GM23338 (cell line): ENCODE measurements around the gene VWA5A. TPM values are rescaled to one million over a fixed set of nuclear protein-coding genes. Genes with fewer than 3 reads are reported as not detected.

Source experiments
- ATAC-seq: fragments of 200-7000 bp; cut with Tn5 transposase; 3 replicates; pipeline ENCODE4 v1.9.1; 2020
- DNase-seq: peaks from one replicate; pipeline ENCODE4 v3.0.0-alpha.2; 2015; ENCODE audit warnings: low spot score
- H2AFZ ChIP-seq: fragments of 200-600 bp; sonication (generic); 2 replicates; pipeline ENCODE4 v1.8.0; 2016; ENCODE audit warnings: antibody characterized with exemption, mild to moderate bottlenecking, moderate library complexity
- H3F3A ChIP-seq: fragments of 200-600 bp; sonication (generic); replicated peaks from 2 replicates; pipeline ENCODE4 v1.8.0; 2017; ENCODE audit warnings: antibody characterized with exemption, mixed run types, low read depth
- H3K27ac ChIP-seq: fragments of 200-600 bp; sonication (generic); 2 replicates; pipeline ENCODE4 v1.6.1; 2016; ENCODE audit warnings: low read depth
- H3K27me3 ChIP-seq: fragments of 200-600 bp; sonication (generic); 2 replicates; pipeline ENCODE4 v1.8.0; 2016; ENCODE audit warnings: mild to moderate bottlenecking, mixed run types, moderate library complexity; ENCODE audit not compliant: insufficient read depth
- H3K36me3 ChIP-seq: fragments of 200-600 bp; sonication (generic); 2 replicates; pipeline ENCODE4 v1.8.0; 2016; ENCODE audit warnings: mild to moderate bottlenecking; ENCODE audit not compliant: insufficient read depth
- H3K4me1 ChIP-seq: fragments of 200-600 bp; sonication (generic); 2 replicates; pipeline ENCODE4 v1.8.0; 2016; ENCODE audit warnings: mild to moderate bottlenecking, moderate library complexity; ENCODE audit not compliant: insufficient read depth
- H3K4me2 ChIP-seq: fragments of 200-600 bp; sonication (generic); 2 replicates; pipeline ENCODE4 v1.7.1; 2017; ENCODE audit warnings: mixed run types
- H3K4me3 ChIP-seq: fragments of 200-600 bp; sonication (generic); 2 replicates; pipeline ENCODE4 v1.6.1; 2016; ENCODE audit warnings: mixed run types
- H3K79me2 ChIP-seq: fragments of 200-600 bp; sonication (generic); replicated peaks from 2 replicates; pipeline ENCODE4 v1.8.0; 2017; ENCODE audit warnings: mild to moderate bottlenecking; ENCODE audit not compliant: insufficient read depth
- H3K9me2 ChIP-seq: fragments of 200-600 bp; sonication (generic); 2 replicates; pipeline ENCODE4 v1.8.0; 2017; ENCODE audit not compliant: insufficient read depth
- H4K20me1 ChIP-seq: fragments of 200-600 bp; sonication (generic); replicated peaks from 2 replicates; pipeline ENCODE4 v1.8.0; 2017; ENCODE audit warnings: mild to moderate bottlenecking; ENCODE audit not compliant: insufficient read depth
- H3K27ac Mint-ChIP-seq: 2 replicates; pipeline ENCODE4 v1.8.0; 2020; ENCODE audit warnings: inconsistent platforms, mild to moderate bottlenecking, moderate library complexity, mixed read lengths
- H3K27me3 Mint-ChIP-seq: 3 replicates; pipeline ENCODE4 v1.8.0; 2022; ENCODE audit warnings: low read depth, mild to moderate bottlenecking, moderate library complexity, mixed read lengths, inconsistent platforms; ENCODE audit not compliant: insufficient read depth, poor library complexity
- H3K36me3 Mint-ChIP-seq: 3 replicates; pipeline ENCODE4 v1.8.0; 2021; ENCODE audit warnings: low read depth, mild to moderate bottlenecking, inconsistent platforms, moderate library complexity, mixed read lengths
- H3K4me1 Mint-ChIP-seq: 3 replicates; pipeline ENCODE4 v1.8.0; 2020; ENCODE audit warnings: mild to moderate bottlenecking, inconsistent platforms, mixed read lengths
- H3K4me3 Mint-ChIP-seq: 3 replicates; pipeline ENCODE4 v1.8.0; 2021; ENCODE audit warnings: moderate library complexity, mild to moderate bottlenecking, inconsistent platforms, mixed read lengths
- H3K9me3 Mint-ChIP-seq: 3 replicates; pipeline ENCODE4 v1.8.0; 2020; ENCODE audit warnings: moderate library complexity, mild to moderate bottlenecking, inconsistent platforms, mixed read lengths
- CREB1 ChIP-seq: fragments of 250-450 bp; sonication (Bioruptor Pico); IDR thresholded peaks from 2 replicates; pipeline ENCODE4 v1.5.0; 2020; ENCODE audit warnings: low read depth, mild to moderate bottlenecking, moderate library complexity
- CTCF ChIP-seq, 2 experiments: fragments of 200-600 bp in 1 of 2; sonication (generic) in 1 of 2; conservative IDR thresholded peaks; 2 replicates each; pipeline versions ENCODE4 v1.5.1 to v1.6.1; 2016 to 2017; ENCODE audit warnings: antibody characterized with exemption in 2 of 2, low read depth in 2 of 2, mild to moderate bottlenecking in 2 of 2, moderate library complexity in 1 of 2
- EZH2 ChIP-seq: fragments of 200-600 bp; sonication (generic); IDR thresholded peaks from one replicate; pipeline ENCODE4 v1.8.0; 2017; ENCODE audit warnings: antibody characterized with exemption, mild to moderate bottlenecking, low read depth; ENCODE audit not compliant: unreplicated experiment
- EZH2phosphoT487 ChIP-seq: fragments of 200-600 bp; sonication (generic); IDR thresholded peaks from one replicate; pipeline ENCODE4 v1.8.1; 2018; ENCODE audit warnings: antibody characterized with exemption; ENCODE audit not compliant: unreplicated experiment
- JUNB ChIP-seq: IDR thresholded peaks from one replicate; pipeline ENCODE4 v1.6.1; 2016; ENCODE audit warnings: antibody characterized with exemption; ENCODE audit not compliant: unreplicated experiment
- NANOG ChIP-seq: IDR thresholded peaks from 2 replicates; pipeline ENCODE4 v1.6.1; 2016; ENCODE audit warnings: antibody characterized with exemption, borderline replicate concordance
- POLR2AphosphoS5 ChIP-seq: IDR thresholded peaks from 2 replicates; pipeline ENCODE4 v1.6.1; 2016; ENCODE audit warnings: antibody characterized with exemption, low read depth
- STAT1 ChIP-seq: IDR thresholded peaks from one replicate; pipeline ENCODE4 v1.6.1; 2016; ENCODE audit warnings: antibody characterized with exemption; ENCODE audit not compliant: unreplicated experiment
- ZNF114 ChIP-seq: fragments of 250-450 bp; sonication (Bioruptor Pico); IDR thresholded peaks from 2 replicates; pipeline ENCODE4 v1.5.0; 2020; ENCODE audit warnings: mild to moderate bottlenecking, moderate library complexity
- ZNF331 ChIP-seq: fragments of 250-450 bp; sonication (Bioruptor Pico); IDR thresholded peaks from 2 replicates; pipeline ENCODE4 v1.5.0; 2020; ENCODE audit warnings: low read depth, mild to moderate bottlenecking, moderate library complexity
- ZNF462 ChIP-seq: fragments of 250-450 bp; sonication (Bioruptor Pico); IDR thresholded peaks from 2 replicates; pipeline ENCODE4 v1.5.0; 2020; ENCODE audit warnings: mild to moderate bottlenecking, moderate library complexity
- polyA plus RNA-seq: library from polyadenylated mRNA; unstranded; fragments of >200 nt; fragmentation: Nextera tagmentation; extraction: Ambion mirVana; gene quantifications from 2 replicates; pipeline ENCODE4 v1.2.1, GENCODE V29; 2016
- total RNA-seq: library from RNA; depleted of rRNA; stranded (reverse); fragments of >200 nt; shearing (Covaris generic); gene quantifications from 2 replicates; pipeline ENCODE4 v1.2.3, GENCODE V29; 2014
- TF ChIP-seq, protein P1 (sequence below): IDR thresholded peaks from one replicate; pipeline ENCODE4 v1.6.1; 2018; ENCODE audit warnings: antibody characterized with exemption; ENCODE audit not compliant: unreplicated experiment
- TF ChIP-seq, protein P2 (sequence below): IDR thresholded peaks from 2 replicates; pipeline ENCODE4 v1.6.1; 2016; ENCODE audit warnings: antibody characterized with exemption

The VWA5A gene
- total and polyA plus RNA-seq, 2 experiments from 2014 or later, result 10.0 to 13.5 TPM

DNA sequence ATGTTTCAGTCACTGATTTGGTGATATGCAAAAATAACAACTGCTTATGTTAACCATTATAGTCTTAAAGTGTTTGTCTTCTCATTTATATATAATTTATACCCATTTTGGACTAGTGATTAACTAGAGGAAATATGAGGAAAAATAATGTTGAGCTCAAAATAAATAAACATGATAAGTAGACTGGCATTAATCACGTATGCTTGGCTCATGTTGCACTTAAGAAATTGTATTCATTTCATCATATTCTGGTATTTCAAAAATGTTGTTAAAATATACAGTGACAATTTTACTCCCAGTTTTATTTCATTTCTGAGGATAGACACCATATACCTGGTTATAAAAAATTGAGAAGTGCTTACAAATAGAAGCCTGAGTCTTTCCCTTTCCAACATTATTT is 64.1 kb downstream of the VWA5A start:
- H3K4me1 Mint-ChIP-seq, result peaks cover 3% of the 10 kb centered on the region; the same call in 1 of the 3 replicates
- Histone ChIP-seq H3K4me2 (no peak overlapping the region), H3F3A (no peaks in the 10 kb centered on the region), H3K27me3 (peaks cover 34% of the 10 kb centered on the region), H3K9me2 (no peaks in the 10 kb centered on the region), H3K36me3 (no peaks in the 10 kb centered on the region), H4K20me1 (no peaks in the 10 kb centered on the region), H2AFZ (no peak overlapping the region), H3K4me1 (no peaks in the 10 kb centered on the region; the same call in 1 of the 2 replicates), H3K27ac (no peak overlapping the region), H3K4me3 (no peak overlapping the region), H3K79me2 (no peaks in the 10 kb centered on the region)
- H3K27ac Mint-ChIP-seq, result no peak overlapping the region
- peaks cover 3% of the 10 kb centered on the region; the same call in 1 of the 3 replicates for H3K9me3 Mint-ChIP-seq
- TF ChIP-seq ZNF331, result no peak
- no peak for TF ChIP-seq CREB1
- no peak for TF ChIP-seq ZNF114 (CRISPR knock-in tag)
- TF ChIP-seq, protein P1, sequence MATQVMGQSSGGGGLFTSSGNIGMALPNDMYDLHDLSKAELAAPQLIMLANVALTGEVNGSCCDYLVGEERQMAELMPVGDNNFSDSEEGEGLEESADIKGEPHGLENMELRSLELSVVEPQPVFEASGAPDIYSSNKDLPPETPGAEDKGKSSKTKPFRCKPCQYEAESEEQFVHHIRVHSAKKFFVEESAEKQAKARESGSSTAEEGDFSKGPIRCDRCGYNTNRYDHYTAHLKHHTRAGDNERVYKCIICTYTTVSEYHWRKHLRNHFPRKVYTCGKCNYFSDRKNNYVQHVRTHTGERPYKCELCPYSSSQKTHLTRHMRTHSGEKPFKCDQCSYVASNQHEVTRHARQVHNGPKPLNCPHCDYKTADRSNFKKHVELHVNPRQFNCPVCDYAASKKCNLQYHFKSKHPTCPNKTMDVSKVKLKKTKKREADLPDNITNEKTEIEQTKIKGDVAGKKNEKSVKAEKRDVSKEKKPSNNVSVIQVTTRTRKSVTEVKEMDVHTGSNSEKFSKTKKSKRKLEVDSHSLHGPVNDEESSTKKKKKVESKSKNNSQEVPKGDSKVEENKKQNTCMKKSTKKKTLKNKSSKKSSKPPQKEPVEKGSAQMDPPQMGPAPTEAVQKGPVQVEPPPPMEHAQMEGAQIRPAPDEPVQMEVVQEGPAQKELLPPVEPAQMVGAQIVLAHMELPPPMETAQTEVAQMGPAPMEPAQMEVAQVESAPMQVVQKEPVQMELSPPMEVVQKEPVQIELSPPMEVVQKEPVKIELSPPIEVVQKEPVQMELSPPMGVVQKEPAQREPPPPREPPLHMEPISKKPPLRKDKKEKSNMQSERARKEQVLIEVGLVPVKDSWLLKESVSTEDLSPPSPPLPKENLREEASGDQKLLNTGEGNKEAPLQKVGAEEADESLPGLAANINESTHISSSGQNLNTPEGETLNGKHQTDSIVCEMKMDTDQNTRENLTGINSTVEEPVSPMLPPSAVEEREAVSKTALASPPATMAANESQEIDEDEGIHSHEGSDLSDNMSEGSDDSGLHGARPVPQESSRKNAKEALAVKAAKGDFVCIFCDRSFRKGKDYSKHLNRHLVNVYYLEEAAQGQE, result no peak
- TF ChIP-seq, protein P2, sequence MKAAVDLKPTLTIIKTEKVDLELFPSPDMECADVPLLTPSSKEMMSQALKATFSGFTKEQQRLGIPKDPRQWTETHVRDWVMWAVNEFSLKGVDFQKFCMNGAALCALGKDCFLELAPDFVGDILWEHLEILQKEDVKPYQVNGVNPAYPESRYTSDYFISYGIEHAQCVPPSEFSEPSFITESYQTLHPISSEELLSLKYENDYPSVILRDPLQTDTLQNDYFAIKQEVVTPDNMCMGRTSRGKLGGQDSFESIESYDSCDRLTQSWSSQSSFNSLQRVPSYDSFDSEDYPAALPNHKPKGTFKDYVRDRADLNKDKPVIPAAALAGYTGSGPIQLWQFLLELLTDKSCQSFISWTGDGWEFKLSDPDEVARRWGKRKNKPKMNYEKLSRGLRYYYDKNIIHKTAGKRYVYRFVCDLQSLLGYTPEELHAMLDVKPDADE, result no peak
- TF ChIP-seq CTCF (conservative IDR thresholded peaks at IDR 0.05; ENCODE audit: low read depth in 2 of 2), result no peak
- no peak for TF ChIP-seq STAT1
- TF ChIP-seq JUNB, result no peak
- no peak for TF ChIP-seq NANOG
- no peak for TF ChIP-seq POLR2AphosphoS5
- no peak for TF ChIP-seq EZH2
- TF ChIP-seq EZH2phosphoT487, result no peak
- TF ChIP-seq ZNF462 (CRISPR knock-in tag), result no peak
- H3K27me3 Mint-ChIP-seq, result peaks cover 2% of the 10 kb centered on the region
- H3K4me3 Mint-ChIP-seq, result no peak overlapping the region
- no peak for ATAC-seq
- no peak for DNase-seq
- no peaks in the 10 kb centered on the region for H3K36me3 Mint-ChIP-seq
